NCI-H2107 (cell line): ENCODE results near the gene VAMP5.
"Not testable (repeated sequence)": the region's sequence is repeated elsewhere in the genome, so short reads cannot be mapped to it uniquely, and the experiment has no call there.

Source experiments
- DNase-seq: peaks from one replicate; lab custom pipeline; 2025; lab: John Stamatoyannopoulos, UW

Gene VAMP5

DNA sequence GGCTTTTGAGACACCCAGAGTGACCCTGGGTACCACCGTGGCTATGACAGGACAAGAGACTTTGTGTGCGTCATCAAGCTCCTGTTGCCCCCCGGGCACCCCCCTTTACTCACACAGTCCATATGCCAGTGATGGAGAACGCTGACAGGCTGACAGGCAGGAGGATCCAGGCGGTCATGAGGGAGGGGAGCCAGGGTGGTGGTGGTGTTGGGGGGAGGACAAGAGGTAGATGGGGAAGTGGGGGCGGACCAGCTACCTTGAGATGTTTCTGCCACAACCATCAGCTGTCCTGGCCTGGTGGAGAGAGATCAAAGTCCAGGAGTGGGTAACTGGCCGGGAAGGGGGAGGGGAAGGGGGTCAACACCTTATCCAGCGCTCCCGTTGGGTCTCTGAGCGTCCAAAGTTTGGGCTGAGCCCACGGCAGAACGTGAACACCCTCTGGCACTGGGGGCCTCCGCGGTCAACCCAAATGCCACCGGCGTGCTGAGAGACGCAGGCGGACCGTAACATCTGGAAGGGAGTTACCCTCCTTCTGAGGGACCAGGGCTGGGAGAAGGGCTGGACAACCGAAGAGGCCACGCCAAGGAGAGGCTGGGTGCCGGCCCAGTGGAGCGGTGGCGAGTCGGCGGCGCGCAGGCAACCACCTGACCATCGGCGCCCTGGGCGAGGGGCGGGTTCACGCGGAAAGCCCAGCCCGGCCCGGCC is 17.7 kb downstream of the VAMP5 start:
- DNase-seq: no peak

DNA sequence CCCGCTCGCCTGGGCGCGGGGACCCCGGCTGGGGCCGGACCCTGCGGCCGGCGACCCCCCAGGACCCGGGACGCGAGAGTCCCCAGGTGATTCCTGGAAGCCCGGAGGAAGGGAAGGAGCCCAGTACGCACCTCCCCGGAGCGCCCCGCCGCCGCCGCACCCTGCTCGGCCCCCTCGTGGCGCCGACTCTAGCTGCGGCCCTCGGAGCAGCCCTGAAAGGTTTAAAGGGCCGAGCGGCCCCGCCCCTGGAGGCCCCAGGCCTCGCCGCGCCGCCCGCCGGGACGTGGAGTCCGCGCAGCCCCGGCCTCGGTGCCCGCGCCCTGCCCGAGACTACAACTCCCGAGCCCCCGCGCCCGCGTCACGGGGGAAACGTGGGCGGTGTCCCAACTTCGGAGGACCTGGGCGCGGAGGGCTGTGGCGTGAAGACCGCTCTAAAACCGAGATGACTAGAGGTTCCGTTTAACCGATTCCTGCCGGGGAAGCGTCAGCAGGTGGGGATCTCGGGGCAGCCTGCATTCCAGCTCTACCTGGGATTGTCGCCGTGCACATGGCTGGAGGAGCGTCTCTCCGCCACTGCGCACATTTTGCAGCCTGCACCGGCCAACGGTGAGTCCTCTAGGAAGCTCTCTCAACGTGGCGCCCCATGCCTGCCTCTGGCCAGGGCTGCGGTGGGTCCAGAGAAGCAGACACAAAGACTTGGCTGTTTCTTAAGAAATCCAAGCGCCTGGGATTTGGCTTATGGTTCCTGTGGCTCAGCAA is 18.4 kb downstream of the VAMP5 start, which contains the start of gene TMEM150A:
TSS of gene TMEM150A (minus strand) at position 223 of the 759 bp plus-strand sequence. CDS start 750 bp downstream, outside the sequence.
- DNase-seq: peak; percentile 55

DNA sequence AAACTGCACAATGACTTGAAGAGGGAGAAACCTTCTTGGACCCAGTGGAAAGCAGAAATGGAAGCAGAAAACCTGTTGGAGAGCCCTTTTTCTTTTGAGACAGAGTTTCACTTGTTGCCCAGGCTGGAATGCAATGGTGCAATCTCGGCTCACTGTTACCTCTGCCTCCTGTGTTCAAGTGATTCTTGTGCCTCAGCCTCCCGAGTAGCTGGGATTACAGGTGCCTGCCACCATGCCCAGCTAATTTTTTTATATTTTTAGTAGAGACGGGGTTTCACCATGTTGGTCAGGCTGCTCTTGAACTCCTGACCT is 19.9 kb downstream of the VAMP5 start:
- not testable (repeated sequence) for DNase-seq

DNA sequence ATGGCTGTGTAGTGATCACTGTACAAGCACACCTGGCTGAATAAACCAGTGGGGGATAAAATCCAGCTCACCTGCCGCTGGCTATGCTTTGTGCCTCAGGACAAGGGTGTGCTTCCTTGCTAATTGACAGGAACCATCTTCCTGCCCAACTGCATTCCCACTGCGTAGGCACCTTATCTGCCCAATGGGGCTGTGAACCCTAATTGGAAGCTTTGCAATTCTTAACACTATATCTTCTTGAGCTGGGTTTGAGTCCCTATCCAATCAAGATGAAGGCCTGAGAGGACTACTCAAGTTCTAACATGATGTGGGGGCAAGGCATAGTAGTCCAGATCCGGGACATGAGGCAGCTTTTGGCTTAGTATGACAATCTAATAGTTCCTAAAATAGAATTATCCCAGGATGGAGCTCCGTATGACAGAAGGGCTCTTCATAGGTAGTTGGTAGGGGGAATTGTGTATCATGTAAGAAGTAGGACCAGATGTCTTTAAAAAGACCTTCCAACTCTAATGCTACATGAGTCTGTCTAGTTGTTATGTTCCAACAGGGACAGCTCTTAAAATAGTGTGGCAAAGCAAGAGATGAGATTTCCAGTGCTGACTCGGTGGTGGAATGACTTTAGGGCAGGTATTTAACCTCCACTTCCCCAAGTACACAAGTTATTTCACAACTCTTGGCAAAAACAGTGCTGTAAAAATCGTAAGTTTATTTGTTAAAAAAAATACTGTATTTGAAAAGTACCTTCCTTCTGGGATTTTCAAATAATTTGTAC is 20.5 kb downstream of the VAMP5 start:
- no peak for DNase-seq

DNA sequence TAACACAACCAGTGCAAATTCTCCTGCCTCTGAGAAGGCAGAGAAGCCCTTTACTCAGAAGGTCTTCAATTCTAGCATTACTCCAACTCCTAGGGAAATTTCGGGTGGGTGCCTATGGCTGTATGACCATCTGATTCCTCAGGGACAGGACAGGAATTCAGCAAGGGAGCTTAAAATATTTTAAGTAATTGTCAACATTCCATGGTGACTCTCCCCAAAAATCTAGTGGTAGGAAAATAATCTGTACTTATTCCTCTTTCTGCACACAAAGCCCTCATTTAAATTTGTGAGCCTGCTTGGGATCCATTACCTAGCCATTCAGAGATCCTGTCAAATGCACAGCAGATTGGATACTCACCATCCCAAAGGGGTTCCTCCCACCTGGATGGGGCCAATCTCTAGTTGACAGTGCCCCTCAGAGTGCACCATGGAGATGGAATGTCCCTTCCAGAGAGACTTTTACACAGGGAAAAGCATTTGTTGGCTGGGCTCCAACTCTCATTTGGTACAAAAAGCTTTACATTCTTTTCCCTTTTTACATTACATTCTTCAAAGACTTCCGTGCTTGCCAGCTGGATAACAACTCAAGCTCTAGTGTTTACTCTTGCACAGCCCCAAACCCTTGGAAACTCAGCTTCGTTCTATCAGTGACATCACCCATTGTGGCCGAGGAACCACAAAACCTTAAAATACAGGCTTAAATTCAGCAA is 21.3 kb downstream of the VAMP5 start:
- DNase-seq: no peak

DNA sequence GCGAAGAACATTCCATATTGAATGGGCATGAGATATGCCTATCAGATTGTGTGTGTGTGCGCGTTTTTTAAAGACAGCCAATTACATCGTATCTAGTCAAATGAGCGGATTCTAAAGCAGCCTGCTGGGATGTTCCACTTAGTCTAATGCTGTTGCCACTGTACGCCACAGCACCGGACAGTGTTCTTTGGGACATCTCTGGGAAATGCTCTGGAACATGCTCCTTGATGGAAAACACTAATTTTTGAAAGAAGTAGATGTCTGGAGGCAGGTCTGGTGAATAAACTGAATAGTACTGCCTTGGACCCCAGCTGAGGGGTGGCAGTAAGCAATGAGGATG is 21.9 kb downstream of the VAMP5 start:
- no peak for DNase-seq

DNA sequence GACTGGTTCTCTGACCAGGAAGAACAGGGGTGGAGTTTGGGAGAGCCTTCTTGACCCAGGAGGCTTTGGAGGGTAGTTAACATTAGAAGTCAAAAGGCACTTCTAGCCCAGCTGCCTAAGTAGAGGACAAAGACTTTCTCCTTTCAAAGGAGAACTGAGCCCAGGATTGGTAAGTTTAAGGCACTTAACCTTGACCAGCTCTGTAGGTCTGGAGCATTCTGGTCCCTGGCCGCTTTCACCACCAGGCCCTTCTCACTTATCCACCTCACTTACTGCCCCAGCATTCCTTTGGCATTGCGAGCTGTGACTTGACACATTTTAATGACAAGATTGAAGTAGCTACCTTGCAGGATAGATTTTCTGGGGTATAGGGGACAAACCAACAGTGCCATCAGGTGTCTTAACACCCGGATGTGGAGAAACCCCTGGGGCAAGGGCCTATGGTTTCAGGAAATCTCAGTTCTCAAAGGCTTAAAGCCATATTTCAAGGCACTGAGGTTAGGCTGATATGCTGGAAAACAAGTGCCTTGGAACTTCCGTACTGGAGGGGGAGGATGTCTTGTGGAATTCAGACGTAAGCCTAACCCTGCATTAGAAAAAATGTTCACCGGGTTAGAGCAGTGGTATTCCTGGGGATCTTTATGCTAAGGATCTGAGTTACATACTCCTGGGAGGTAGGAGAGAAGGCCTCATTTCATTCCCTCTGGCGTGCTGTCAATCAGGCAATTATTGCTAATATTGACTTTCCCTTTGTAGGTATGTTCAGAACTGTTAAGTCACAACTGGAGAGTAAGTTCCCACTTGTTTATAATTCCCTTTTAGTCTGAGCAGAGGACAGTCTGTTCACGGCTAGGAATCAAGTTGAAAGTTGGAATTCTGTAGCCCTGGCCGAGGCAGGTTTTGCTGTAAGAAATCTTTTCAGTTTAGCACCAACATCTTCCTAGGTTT is 23.3 kb downstream of the VAMP5 start:
- DNase-seq: no peak

DNA sequence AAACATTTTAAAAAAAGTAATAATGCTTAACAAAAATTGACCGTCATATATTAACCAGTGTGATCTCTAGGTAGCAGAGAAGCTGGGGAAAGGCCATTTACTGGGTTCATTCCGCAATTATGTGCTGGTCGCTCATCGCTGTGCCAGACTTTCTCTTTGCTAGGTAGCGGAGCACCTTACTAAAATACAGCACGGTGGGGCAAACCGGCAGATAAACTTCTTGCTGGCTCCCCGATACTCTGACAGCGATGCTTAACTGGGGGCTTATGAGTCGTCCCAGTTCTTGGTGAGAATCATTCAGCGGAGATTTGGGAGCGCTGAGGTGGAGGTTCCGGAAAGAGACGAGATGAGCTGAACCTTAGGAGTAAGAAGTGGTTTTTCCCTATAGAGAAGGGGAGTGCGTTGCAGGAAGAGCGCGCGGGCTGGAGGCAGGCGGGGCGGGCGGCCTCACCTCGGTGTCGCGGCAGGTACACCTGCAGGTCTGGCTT is 27.0 kb downstream of the VAMP5 start:
- DNase-seq: no peak

DNA sequence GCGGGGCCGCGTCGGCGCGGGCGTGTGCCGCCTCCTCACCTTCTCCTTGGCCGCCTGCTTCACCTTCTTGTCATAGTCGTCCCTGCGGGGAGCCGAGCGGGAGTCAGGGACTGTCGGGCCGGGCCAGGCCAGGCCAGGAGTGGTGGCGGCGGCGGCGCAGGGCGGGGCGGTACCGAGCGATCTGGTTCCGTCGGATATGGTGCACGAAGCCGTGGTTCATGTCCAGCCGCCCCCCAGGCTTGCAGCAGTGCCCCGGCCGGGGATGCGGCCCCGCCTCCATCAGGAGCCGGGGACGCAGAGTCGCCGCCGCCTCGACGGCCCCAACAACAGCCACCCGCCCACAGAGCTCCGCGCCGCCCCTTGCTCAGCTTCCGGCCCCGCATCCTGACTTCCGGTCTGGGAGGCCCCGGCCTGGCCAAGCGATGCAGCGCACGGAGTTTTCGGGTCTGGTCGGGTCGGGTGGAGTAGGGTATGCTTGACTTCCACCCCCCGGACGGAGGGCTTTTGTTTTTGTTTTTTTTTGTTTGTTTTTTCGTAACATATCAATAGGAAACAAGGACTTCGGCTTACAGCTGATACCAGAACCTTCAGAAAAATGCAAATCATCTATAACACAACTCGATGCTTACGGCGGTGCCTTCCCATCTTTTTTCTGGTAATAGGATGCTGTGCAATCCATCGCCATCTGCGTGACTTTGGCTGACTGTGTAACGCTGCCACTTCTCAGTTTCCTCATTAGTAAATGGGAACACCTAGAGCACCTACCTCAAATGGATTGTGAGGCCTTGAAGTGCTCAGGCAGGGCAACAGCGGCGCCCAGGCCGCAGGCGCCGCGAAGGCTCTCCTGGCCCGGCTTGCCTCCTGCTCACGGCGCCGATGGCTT is 27.7 kb downstream of the VAMP5 start, which contains the start of gene C2orf68:
TSS of gene C2orf68 (minus strand) at position 362 of the 883 bp plus-strand sequence. CDS start at position 280, 82 bp downstream.
- DNase-seq: peak; percentile 87

DNA sequence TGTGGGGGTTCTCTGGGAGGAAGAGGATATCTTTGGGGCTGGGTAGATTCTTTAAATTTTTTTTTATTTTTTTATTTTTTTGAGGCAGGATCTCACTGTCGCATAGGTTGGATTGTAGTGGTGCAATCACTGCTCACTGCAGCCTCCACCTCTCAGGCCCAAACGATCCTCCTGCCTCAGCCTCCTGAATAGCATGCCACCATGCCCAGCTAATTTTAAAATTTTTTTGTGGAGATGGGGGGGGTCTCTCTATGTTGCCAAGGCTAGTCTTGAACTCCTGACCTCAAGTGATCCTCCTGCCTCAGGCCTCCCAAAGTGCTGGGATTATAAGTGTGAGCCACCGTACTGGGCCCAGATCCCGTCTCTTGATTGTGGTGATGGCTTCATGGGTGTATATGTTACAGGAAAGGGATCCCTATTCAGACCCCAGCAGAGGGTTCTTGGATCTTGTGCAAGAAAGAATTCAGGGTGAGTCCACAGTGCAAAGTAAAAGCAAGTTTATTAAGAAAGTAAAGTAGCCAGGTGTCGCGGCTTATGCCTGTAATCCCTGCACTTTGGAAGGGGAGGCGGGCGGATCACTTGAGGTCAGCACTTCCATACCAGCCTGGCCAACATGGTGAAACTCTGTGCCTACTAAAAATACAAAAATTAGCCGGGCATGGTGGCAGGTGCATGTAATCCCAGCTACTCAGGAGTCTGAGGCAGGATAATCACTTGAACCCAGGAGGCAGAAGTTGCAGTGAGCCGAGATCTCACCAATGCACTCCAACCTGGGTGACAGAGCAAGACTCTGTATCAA is 29.7 kb downstream of the VAMP5 start:
- no peak for DNase-seq

DNA sequence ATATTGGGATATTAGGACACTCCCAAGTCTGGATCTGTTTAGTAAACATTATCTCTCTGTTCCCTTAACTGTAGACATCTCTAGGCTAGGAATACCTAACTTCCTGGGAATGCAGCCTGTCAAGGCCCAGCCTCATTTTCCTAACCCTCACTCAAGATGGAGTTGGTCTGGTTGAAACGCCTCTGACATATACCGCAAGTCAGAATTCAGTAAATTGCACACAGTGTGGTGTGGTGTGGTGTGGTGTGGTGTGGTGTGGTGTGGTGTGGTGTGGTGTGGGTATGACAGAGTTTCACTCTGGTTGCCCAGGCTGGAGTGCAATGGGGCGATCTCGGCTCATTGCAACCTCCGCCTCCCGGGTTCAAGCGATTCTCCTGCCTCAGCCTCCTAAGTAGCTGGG is 30.5 kb downstream of the VAMP5 start:
- not testable (repeated sequence) for DNase-seq

DNA sequence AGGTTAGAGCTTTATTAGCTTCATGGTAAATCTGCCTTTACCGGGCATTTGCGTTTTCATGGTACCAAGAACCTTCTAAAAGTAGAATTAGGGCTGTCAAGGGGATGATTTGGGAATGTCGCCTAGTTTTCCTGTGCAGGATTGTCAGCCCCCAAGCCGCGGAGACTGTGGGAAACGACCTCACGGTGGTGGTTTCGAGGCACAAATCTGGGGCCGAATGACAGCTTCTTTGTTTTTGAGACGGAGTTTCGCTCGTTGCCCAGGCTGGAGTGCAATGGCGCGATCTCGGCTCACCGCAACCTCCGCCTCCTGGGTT is 31.1 kb downstream of the VAMP5 start:
- DNase-seq: no peak

DNA sequence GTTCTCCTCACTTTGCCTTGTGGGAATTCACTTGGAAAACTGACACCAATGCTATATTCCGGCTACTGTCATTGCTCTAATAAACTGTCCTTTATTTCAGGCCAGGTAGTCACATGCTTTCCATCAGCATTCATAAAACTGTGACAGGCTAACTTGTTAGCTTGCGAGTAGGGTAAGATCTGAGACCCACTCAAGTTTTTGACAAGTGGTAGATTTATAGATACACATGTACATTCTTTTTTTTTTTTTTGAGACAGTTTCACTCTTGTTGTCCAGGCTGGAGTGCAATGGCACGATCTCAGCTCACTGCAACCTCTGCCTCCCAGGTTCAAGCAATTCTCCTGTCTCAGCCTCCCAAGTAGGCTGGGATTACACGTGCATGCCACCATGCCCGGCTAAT is 33.5 kb downstream of the VAMP5 start:
- DNase-seq: not testable (repeated sequence)

DNA sequence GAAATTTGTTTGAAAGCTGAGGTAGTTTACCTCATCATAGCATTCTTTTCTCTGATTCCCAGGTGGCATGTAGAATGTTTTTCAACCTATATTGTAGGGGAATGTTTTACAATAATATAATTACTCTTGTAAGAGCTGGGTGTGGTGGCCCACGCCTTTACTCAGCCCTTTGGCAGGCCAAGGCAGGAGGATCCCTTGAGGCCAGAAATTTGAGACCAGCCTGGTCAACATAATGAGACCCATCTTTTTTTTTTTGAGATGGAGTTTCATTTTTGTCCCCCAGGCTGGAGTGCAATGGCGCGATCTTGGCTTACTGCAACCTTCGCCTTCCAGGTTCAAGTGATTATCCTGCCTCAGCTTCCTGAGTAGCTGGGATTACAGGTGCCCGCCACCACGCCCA is 35.4 kb downstream of the VAMP5 start:
- DNase-seq: no peak

DNA sequence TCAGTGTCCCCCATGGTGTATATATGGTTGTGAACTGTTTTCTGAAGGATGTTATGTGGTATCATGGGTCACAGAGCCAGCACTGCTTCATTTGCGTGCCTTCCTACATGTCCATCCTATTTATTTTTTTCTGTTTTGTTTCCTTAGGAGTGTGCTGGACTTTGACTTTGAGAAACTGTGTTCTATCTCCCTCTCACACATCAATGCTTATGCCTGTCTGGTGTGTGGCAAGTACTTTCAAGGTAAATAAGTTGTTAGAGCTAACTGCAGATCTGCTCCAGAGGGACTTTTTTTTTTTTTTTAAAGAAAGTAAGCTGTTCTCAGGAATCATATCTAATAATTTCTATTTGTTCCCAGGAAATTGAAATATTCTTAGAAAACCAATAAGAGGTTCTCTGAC is 37.1 kb downstream of the VAMP5 start:
- no peak for DNase-seq

DNA sequence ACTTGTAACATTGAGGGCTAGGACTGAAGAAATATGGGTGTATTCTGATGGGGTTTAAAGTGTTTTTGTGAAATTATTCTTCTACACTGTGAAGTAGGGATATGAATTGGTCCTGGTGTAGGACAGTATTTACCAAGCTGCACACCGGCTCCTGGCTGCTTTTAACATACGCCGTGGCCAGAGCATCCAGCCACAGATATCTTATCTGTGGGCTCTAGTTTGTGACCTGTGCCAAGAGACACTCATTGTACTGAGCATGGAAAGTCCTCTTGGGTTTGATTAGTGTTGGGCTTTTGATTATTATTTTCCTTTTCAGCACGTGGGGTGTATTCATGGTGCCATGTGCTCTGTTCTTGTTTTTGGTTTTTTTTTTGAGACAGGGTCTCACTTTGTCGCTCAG is 39.8 kb downstream of the VAMP5 start:
- no peak for DNase-seq

DNA sequence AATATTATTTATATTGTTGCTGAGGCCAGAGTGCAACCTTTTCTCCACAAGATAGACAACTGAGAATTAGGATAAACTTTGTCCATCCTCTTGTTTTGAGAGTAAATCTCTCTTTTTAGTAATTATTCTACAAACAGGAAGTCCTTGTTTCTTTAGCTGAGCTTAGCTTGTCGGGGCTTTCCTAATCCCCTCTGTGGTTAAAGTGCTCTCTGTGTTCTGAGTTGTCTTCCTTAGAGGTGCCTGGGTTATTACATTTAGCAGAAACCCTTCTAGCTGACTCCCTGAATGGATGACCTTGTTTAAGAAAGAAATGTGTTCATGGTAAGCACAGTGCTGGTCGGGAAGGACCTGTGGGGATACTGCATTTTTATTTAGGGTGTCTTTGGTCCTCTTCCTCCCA is 44.4 kb downstream of the VAMP5 start:
- DNase-seq: no peak

DNA sequence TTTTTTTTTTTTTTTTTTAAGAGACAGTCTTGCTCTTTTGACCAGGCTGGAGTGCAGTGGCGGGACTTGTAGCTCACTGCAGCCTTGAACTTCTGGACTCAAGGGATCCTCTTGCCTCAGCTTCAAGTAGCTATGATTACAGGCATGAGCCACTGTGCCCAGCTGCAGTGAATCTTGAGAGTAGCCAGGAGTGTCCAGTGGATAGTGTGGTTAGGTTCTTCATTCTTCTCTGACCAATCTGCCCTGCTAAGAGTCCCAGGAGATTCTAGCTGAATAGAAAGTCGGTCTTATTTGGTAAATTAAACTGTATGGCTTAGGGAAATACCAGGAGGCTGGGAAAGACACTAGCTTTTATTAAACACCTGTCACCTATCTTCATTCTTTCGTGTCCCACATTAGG is 47.1 kb downstream of the VAMP5 start:
- DNase-seq: no peak

DNA sequence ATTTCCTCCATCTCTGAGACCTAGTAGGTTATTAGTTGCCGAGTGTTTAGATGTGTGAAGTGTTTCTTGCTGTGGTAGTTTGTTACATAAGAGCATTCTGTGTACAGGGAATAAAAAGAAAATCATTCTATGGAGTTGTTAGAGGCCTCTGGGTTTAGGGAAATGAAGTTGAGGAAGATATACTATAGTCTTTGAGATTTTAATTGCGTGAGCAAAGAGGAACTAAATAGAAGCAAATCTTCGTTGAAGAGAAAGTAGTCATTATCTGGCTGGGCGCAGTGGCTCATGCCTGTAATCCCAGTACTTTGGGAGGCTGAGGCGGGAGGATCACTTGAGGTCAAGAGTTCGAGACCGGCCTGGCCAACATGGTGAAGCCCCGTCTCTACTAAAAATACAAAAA is 50.8 kb downstream of the VAMP5 start:
- no peak for DNase-seq
